GM18517 (cell line): Measurements from ENCODE around the gene FSIP1.
"Not testable (repeated sequence)": the region's sequence is repeated elsewhere in the genome, so short reads cannot be mapped to it uniquely, and the experiment has no call there.

Experiments
- ATAC-seq: cut with Tn5 transposase; IDR thresholded peaks from one replicate; pipeline ENCODE4 v1.9.1; 2021; ENCODE audit warnings: mild to moderate bottlenecking, moderate library complexity; ENCODE audit not compliant: unreplicated experiment

FSIP1 gene

GRCh38 chr15:39782441-39783138 lies at the start of gene FSIP1:
Gene FSIP1, minus strand, starts transcription at chr15:39782841. Its CDS starts 6,317 bp downstream, at chr15:39776524.
- peak; percentile 94 for ATAC-seq

DNA sequence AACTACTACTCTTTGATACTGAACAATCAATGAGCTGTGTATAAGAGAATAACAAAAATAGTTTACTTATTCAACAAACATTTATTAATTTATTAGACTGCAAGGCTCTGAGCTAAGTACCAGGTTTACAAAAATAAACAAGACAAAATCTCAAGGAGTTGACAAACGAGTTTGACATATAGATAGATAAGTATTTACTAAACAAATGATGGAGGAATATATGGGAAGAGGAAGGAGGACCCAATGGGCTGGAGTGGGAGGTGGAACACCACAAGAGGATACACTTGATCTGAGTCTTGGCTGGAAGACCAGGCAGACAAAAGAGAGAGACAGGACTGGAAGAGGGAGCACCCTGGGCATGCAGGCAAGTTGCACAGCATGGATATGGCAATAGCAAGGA lies 47.5 kb upstream of the FSIP1 start:
- ATAC-seq, result no peak

GRCh38 chr15:39828374-39828931 lies 45.8 kb upstream of the FSIP1 start:
- ATAC-seq, result no peak

DNA sequence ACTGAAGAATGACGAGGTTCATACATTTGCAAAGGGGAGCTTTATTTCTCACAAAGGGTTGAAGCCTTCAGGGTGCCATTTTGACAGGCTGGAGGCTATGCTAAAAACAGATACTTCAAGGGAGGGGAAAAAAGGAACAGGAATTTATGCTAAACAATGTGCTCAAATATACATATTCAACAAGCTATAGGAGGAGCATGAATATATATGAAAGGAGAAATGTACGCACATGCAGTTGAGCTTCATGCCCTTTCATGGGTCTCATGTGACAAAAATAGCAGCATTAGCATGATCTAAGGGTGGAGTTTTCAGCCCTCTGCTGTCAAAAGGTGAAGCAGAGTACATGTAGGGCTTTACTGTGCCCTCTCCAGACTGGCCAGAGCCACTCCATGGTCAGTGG lies 44.3 kb upstream of the FSIP1 start:
- no peak for ATAC-seq

GRCh38 chr15:39823634-39824033 lies 41.0 kb upstream of the FSIP1 start:
- ATAC-seq, result no peak

GRCh38 chr15:39820050-39820602 lies 37.5 kb upstream of the FSIP1 start:
- no peak for ATAC-seq

DNA sequence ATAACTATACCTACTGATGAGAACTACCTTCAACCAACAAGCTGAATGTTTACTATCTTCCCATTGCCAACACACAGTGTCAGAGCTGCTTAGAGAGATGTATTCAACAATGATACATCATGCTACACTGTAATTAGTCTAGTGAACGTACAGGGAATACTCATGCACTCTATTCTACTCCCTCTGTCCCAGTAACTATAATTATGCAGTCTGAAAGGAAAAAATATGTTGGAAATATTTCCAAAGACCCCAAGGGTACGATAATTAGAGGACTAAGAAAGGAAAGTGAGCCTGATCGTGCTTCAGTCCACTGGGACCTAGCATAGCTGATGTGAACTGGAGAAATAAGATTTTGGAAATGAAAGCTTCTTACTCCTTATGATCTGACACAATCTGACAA lies 36.9 kb upstream of the FSIP1 start:
- ATAC-seq, result no peak

- no peak for ATAC-seq
These were observed 35.3 kb upstream of the FSIP1 start for GRCh38 chr15:39817892-39818291.

- no peak for ATAC-seq
These were observed 31.8 kb upstream of the FSIP1 start for GRCh38 chr15:39814489-39814888.

DNA sequence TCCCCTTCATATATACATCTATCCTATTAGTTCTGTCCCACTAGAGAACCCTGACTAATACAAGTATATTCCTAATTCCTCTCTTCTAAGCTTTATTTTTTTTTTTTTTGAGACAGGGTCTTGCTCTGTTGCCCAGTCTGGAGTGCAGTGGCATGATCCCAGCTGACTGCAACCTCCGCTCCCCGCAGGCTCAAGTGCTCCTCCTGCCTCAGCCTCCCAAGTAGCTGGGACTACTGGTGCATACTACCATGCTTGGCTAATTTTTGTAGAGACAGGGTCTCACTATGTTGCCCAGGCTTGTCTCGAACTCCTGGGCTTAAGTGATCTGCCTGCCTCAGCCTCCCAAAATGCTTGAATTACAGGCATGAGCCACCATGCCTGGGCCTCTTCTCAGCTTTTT lies 30.0 kb upstream of the FSIP1 start:
- not testable (repeated sequence) for ATAC-seq

GRCh38 chr15:39808909-39809308 lies 26.3 kb upstream of the FSIP1 start:
- no peak for ATAC-seq

- no peak for ATAC-seq
These were observed 25.1 kb upstream of the FSIP1 start for GRCh38 chr15:39807791-39808190.

DNA sequence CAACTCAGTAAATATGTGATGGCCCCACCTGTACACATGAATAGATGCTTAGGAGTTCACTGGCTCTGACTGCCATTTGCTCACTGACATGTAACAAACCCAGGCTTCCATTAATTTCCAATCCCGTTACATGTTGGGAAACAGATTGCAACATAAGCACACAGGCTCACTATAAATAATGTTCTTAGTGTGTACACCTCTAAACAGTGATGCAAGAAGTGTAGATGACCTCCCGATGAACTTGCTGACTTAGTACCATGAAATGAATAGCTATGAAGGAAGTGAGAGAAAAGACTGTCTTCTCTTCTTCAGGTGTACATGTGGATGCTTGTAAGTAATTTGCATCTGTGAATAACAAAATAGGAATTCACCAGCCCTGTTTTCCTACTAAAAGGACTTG lies 21.4 kb upstream of the FSIP1 start:
- no peak for ATAC-seq

DNA sequence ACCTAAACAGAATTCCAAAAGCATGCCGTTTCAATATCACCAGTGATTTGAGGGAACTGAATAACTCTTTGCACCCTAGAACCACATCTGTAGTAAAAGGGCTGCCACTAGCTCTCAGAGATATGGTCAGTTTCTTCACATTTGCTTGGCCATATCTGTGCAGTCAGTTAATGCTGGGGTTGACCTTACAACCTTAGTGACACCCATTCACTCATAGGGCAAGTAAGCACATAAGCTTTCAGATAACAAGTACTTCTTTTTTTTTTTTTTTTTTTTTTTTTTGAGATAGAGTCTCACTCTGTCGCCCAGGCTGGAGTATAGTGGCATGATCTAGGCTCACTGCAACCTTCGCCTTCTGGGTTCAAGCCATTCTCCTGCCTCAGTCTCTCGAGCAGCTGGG lies 20.4 kb upstream of the FSIP1 start:
- ATAC-seq, result no peak

- ATAC-seq, result no peak
These were observed 19.1 kb upstream of the FSIP1 start for GRCh38 chr15:39801641-39802309.

DNA sequence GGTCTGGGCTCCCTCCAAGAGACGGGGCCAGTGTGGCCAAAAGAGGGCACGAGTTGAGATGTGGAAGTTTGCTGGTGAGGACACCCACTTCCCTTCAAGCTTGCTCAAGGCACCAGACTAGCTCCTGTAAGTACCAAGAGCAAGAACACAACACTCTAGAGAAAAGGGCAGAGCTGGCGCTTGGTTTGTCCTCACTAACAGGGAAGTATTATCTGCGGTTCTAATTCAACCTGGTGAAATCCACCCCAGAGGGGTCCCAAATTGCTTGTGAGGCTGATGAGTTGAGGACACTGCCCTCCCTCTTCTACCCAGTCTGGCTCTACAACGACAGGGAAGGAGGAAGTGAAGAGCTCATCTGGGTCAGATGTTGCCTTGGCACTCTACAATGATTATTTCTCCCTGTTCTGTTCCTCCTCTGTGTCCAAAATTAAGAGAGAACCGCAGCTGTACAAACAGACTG lies 16.9 kb upstream of the FSIP1 start:
- no peak for ATAC-seq

DNA sequence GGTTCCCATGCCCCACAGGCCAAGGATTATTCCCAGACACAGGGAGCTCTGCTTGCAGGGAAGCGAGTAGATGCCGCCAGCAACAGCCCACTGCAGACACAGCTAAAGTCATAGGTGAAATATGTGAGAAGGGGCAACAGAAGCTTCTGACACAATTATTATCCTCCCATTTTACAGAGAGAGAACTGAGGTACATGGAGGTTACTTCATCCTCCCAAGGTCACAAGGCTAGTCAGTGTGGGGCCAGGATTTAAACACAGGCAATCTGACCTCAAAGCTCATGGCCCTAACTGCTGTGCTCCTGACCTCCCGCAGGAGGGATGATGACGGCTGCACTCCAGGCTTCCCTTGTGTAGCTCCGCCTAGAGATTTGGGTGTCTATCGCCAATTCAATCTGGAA lies 15.7 kb upstream of the FSIP1 start:
- no peak for ATAC-seq

DNA sequence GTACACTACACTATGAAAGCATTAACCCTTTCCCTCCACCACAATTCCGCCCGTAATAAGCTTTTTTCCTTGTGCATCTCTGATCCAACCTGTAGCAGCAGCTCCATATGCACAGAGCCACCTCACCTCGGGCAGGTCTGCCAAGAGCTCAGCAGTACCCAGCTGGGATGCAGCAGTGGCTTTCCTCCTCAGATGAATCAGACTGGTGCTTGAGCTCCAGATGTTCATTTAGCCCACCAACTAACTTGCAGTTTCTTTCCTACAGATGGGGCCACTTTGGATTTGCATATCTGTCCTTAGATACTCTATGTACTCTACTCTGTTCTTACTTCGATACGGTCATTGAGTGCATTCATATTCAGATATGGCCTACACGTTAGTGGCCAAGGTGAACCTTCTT lies 14.8 kb upstream of the FSIP1 start:
- ATAC-seq, result no peak

DNA sequence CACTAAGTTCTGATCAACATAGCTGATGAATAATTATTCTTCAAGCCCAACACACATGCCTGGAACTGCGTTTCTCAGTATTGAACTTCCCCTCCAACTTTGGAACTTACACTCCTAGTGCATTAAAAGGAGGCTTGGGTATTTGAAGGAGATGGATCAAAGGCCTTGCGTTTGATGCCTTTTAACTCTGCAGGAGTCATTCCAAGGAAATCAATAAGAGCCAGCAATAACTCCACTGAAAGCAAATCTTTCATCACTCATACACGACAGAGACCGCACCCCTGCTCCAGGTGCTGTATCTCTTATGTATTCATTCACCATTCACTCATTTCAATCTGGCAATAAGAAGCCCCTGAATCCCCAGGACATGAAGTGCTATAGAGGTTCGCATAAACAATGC lies 14.0 kb upstream of the FSIP1 start:
- no peak for ATAC-seq

DNA sequence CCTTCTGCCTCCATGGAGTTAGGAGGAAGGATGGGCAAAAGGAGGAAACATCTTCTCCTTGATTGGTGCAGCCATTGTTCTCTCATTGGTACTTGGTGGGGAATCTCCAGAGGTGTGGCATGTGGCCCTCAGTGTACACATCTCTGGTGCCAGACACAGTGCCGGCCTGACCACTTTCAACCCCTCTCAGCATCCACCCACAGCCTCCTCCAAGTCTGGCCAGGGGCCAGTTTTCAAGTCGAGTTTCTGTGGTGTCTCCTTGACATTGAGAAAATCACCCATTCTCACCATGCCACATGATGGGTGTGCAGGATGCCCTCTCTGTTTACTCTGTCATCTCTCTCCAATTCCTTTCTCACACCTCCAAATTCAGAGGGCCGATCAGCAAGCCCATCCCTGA lies 12.8 kb upstream of the FSIP1 start:
- no peak for ATAC-seq

DNA sequence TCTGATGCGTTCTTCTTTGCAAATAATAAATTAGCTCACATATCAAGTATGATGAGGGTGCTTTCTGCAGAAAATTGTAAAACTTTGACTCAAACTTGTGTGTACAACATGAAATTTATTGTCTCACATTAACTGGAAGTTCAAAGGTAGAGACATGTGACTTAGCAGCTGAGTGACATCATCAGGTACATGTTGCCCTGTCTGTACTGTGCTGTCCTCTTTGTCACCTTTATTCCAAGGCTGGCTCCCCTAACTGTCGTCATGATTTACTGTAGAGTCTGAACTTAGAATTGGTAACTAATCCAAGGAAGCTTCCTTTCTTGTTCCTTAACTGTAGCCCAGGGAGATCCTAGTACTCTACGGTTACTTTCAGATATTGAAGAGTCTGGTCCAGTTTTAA lies 12.3 kb upstream of the FSIP1 start:
- ATAC-seq, result no peak

- ATAC-seq, result no peak
These were observed 11.3 kb upstream of the FSIP1 start for GRCh38 chr15:39793923-39794322.
